HG03571 (cell line): ENCODE measurements around the gene RPL36A.
A peak's percentile ranks its signal among the peaks of the same experiment; 100 is the strongest.

Source experiments
- ATAC-seq: cut with Tn5 transposase; IDR thresholded peaks from one replicate; pipeline ENCODE4 v1.9.1; 2021; ENCODE audit not compliant: unreplicated experiment

The RPL36A gene

DNA sequence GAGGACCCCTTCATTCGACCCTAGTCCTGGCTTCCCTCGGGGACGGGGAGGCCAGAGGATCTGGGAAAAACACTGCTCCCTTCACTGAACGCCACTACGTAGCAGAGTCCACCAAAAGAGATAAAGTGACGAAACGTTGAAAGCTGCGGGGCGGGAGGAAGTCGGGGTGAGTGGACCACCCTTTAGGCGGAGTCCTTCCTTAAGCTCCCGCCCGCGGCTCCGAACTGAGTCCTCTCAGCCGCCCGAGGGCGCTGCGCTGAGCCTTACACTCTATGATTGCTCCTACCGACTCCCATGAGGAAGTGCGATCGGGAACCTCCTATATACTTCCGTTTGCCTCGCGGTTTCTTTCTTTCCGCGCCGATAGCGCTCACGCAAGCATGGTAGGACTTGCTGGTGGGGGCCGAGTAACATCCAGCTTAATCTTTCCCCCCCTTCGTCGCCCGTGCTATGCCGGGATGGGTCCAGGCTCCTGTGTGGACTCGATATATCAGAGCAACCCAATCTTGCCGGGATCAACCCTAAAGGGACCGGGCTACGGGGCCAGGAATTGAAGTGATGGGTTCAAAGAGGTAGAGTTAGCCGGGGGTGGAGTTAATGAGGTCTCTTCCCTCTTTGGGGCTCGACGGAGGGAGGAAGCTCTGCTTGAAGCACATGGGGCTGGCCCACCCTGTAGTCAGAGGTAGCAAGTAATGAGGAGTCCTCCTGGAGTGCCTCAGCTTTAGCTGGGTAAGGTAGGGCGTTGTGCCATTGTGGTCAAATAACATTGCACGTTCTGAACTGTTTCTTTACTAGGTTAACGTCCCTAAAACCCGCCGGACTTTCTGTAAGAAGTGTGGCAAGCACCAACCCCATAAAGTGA, at the start of gene RPL36A:
RPL36A (plus strand) TSS at position 348 of the 862 bp plus-strand sequence; CDS start at position 381, 33 bp downstream.
- ATAC-seq: peak; percentile 82

DNA sequence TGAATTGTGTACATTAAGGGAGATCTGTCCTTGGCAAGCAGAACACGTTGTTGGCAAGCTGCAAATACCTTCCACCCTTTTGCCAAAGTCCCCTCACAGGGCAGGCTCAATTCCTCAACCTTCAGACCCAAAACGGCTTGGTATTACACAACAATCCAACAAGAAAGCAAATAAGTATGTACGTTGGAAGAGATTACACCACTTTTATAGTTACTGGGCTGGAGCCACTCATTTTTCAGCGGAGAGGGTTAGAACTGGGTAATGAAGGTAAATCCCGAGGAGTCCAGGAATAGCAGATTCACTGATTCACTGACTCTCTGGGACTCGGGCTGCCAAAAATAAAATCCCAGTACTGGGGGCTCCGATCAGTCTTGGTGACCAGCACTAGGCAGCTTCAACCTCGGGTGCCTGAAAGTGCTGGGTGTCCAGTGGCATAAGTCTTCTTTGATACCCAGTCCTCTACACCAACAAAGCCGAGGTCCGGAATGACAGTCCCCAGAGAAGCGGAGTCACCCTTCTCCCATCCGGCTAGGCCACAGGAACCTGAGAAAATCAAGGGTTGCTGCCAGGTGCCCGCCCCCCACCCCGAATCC, 42.9 kb upstream of the RPL36A start:
- no peak for ATAC-seq

DNA sequence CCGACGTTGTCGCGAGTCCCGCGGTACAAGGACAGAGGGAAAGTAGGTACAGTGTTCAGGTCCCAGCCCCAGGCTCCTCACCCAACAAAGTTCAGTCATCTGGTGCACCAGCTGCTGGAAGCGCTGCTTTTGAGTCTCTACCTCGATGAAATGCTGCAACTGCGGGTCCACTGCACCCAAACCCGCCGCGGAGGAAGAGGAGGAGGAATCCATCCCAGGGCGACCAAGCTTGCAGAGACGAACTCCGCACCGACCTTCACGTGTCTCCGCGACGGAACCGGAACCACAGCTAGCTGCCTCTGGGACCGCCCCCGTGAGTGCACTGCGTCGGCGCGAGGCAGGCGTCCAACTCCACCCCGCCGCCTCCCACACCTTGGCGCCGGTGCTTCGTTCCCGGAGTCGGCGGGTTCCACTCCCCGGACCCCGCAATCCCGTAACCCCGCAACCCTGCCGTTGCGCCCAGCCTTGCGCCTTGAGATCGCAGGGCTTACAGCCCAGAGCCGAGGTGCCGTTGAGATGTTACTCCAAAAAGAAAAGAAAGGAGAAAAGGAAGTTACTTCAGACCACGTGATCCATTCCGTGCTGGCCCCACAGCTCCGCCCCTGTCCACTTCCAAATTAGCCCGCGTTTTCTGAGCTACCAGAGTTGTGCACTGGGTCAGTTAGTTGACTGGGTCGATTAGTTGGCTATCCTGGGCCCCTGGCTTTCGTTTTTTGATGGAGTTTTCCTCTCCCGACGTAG, 42.2 kb upstream of the RPL36A start, which contains the start of gene TIMM8A:
TIMM8A (minus strand) TSS at position 291 of the 741 bp plus-strand sequence; CDS start at position 213, 78 bp downstream.
- peak; percentile 95 for ATAC-seq

DNA sequence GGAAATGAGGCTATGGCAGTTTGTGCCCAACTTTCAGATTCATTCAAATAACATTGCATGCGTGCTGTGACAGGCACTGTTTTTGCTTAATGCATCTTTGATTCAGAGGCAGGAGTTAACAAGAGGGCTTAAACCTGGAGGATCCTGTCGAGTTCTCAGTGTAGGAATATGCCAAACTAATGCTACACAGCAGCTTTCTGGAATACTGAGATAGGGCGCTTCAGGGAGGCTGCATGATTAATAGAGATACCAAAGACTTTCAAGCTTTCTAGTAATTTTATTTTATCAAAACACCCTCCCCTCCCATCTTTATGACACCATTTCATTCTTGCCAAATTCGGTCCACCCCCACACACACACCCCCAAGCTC, 41.6 kb upstream of the RPL36A start:
- ATAC-seq: no peak

DNA sequence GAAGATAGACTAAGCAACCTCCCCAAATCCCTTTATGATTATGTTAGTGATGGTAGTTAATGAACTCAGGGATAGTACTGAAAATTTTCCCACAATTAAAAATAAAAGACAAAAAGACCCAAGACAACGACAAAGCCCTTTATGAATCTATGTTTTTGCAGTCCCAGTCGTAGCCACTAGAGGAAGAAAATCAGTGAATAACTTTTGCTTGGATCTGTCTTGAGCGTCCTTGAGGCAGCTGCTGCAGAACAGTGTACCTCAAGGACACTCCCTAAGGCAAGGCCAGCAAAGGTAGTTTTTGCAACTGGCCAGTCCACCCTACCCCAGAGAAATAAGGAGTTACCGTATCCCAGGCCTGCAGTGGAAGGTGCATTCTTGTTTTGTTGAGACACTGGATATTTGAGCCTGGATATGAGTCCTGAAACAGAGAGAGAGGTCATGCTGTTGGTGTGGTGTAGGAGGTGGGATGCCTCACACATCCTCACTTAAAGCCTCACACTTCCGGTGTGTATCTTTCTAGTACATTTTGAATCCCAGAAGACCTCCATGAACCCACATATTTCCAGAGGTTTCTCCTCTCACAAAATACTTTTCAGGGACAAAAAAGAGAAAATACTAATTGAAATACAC, 33.5 kb upstream of the RPL36A start:
- ATAC-seq: no peak

DNA sequence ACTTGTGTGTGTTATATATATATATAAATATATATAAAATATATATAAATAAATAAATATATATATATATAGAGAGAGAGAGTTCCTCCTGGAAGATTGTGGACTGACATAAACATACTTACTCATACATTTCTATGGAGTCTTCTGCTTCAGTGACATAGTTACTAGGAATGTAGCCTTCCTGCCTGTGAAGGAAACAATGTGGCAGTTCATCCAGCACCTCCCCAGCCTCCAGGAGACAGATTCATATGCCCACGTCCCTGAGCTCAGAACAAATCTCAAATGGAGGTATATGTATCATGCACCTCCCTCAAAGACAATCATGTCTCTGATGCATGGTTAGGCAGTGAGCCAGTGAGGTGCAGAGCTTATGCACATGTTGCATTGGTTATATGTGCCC, 30.8 kb upstream of the RPL36A start:
- ATAC-seq: no peak

DNA sequence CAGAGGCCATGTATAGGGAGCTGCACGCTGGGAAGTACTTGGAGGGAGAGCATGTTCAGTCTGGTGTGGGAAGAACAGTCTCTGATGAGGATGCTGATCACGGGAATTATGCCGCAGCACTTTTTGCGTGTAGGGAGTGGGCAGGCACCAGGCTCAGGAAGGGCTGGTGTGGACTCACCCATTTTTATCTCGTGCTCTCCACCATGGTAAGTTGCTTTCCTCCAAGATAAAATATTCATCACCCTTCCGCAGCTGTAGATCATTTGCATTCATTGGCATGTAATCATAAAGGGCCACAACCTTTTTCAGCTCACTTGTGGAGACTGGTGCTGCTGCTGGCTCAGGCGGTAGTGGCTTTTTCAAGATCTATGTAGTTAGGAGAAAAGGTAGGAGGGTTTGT, 30.4 kb upstream of the RPL36A start:
- ATAC-seq: no peak

DNA sequence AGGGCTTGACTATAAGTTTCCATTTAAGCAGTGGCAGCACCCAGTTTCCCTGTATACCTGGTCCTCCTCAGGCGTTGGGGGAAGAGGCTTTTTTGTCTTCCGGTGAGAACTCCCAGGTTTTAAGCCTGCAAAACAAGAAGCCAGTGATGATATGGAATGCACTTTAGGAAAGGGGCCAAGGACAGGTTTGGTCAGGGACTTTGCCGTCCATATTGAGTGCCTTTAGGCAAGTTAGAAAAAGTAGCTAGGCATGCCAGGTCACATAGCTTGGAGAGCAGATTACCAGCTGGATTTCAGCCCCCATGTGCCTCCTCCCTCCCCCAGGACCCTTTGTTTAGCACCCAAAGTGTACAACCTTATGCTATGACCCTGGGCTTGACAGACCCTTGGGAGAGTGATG, 28.7 kb upstream of the RPL36A start:
- no peak for ATAC-seq

DNA sequence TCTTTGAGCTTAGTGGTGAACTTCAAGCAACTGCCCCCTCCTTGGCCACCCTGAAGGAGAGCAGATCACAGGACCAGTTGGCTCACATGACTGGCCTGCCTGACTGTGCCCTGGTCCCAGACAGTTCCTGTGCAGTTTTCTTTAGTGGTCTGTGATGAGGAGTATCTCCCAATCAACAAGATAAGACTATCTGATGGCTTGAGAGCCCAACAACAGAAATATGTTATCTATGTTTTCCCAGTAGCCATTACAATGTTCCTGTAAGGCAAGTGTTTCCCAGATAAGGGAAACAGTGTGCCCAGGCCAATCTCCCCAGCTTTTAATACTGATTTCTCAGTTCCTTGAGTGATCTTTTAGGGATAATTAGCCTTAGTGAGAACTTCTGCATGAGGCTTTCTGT, 28.1 kb upstream of the RPL36A start:
- ATAC-seq: no peak

DNA sequence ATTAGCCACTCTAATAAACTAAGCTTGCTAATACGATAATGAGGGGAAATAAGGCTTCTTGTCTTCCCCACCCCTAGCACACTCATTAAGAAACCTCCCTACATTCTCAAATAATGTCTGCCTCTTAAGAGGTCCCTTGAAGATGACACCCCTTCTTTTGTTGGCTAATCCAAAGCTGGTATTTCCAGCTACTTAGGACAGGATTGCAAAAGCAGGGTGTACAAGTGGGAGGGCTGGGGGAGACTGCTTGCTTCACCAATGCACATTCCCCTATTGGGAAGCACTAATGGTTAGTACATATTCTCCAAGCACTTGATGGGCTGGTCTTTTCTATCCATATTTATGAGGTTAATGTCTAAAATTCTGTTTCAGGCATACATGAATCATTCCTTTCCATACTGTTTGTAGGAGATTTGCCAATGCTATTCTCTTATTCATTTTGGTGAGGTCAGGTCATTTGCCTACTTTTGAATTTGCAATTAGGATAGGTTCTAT, 25.5 kb upstream of the RPL36A start:
- no peak for ATAC-seq

DNA sequence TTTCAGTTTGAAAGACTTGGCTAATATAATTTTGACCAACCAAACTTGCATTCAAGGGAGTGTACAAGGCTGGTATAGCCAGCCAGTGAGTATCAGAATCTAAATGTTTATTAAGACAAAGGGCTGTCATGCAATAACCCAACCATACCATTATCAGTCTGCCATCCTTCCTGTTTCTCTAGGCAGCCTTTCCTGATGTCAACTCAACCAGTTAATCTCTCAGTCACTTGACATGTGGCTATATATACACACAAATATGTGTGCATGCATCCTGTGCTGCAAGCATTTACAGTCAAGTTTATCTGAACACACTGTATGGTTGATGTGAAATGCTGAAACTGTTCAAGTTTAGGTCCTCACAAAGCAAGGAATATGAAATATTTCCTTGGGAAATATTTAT, 22.0 kb upstream of the RPL36A start:
- ATAC-seq: no peak

DNA sequence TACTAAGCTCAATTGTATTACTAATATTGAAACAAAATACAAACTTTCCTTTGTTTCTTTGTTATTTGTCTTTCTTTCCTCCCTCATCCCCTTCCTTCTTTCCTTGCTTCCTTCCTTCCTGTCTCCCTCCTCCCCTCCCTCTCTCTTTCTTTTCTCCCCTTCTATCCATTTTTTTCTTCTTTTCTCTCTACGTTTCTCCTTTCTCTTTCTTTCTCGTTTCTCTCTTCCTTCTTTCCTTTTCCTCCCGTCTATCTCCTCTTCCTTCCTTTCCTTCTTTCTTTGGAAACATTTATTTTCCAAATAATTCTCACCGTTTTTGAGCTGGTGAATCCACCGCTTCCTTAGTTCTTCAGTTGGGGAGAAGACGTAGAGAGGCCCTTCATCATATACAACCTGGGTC, 21.1 kb upstream of the RPL36A start:
- ATAC-seq: no peak

DNA sequence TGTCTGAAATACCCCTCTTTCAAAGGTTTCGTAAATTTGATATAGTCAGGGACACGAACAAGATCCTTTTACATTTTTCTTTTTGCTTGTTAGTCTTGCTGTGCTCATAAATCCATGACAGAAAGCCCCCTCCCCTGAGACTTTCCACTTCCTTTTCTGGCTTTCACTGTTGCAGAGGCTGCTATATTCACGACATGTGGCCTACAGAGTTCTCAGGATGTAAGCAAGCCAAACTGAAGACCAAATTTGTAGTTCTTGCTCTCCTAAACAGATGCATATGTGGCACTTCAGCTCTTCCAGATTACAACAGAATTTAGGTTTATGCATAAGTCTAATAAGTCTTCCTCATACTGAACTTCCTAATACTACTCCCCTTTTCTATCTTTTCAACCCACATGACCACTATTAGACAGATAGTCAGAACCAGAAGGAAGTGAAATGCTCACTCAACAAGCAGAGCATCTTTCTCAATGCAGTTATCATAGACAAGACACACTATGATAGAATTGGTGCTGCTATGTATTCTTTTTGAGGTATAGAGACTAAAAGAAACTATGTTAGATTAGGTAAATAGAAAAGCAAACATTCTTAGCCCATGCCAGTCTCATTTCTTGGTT, 19.8 kb upstream of the RPL36A start:
- peak; percentile 78 for ATAC-seq

DNA sequence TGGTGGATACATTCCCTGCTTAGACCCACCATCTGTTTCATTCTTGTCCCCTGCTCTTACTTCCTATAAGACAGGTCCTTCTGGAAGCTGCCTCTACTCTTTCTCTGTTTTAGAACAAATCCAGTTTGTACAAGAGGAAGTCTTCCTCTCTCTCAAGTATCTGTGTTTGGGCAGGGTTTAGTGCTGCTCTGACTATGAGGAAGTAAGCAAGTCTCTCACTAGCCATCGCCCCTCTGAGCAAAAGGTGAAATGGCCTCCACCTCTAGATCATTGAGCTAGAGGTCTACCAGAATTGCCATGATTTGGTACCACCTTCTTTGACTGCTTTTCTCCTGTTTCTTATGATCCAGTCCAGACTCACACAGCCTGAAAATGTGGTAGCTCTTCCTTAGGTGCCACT, 13.3 kb upstream of the RPL36A start:
- no peak for ATAC-seq

DNA sequence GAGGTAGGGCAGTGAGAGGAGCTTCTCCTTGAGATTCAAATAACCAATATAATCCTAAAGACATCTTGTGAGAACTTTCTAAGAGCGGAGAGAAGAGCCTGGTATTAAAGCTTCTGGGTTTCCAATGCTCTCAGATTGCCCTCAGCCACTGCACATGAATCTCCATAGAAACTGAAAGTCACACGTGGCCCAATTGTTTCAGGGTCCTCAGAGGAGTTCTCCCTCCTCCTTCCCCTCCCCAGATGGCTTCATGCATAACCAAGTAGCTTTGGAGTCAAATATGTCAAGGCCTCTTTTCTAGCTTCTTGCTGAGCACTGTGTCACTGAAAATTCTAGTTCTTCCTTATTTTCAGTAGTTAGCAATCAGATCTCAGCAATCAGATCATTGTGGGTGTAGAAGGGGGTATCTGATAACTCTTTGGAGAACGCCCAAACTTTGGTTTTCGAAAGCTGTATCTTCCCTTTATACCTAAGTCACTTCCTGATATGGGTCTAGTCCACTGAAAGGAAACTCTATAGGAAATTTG, 7.1 kb upstream of the RPL36A start:
- peak; percentile 70 for ATAC-seq

DNA sequence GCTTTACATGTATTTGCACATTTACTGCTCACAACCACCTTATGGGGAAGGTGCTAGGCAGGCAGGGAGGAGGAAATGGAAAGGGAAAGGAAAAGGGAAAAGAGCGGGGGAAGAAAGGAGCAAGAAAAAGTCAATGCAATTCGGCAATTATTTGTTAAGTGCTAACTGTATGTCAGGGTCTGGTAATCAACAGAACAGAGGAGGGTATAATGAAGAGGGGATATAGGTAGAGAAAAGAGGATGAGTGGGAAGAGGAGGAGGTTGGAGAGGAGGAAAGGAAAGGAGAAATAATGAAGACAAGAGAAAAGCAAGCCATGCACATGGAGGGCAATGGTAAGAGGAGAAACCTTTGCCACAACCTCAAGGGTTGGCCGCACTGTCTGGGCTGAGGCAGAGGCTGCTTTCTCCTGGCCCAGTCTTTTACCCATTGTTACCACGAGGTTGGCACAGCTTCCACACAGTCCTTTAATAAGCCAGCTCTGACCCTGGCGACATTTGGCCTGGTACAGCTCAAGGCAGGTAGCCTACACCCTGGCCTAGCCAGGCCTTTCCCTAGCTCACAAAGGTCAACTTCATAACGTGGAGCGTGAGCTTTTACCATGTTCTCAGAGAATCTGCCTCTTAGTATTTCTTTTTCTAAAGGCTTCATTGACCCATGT, 5.7 kb upstream of the RPL36A start:
- ATAC-seq: no peak

DNA sequence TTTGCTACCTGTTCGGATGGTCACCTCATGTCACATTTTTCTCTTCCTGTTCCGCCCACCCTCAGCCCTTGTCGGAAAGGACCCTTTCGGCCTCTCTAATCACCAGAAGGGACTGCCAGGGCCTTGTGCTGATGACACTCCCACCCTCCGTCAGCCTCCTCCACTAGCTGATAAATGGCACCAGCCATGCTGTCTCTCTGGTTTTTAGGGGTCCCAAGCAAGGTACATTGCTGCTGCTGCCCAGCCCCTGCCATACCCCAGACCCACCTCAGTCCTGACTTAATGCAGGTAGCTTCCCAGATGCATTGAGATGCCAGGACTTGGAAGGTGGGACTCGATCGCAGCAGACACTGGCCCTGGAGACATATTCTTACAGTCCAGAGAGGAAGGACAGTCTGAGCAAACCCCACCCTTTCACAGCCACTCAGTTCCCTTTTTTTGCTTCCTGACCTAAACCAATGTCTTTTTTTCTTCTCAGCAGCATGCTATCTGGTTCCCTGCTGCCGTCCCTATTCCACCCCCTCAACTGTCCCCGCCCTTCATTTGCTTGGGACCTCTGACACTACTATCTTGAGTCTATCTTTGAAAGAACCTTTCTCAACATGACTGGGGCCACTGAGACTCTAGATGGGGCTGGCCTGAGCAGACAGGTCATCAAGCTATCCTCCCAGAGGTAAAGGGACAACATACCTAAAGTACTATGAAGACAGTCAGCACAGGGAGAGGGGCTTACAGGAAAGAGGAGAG, 4.8 kb upstream of the RPL36A start, which contains the start of gene BTK:
BTK (minus strand) TSS at position 397 of the 747 bp plus-strand sequence. CDS start 10,907 bp downstream, outside the sequence.
- ATAC-seq: peak; percentile 56

DNA sequence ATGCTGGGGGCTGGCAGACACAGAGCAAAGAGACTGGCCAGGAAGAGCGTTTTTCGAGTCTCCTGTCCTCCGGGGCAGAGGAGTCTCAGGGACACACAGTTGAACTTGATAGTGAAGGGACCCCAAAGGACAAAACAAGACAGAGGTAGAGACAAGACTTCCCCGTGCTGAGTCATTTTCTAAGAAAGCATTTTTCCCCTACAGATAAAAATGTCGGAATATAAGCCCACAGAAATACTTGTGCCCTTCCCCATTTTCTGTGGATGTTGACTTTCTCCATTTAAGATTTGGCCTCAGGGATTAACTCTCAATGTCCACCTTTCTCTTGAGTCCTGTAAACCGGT, 4.3 kb upstream of the RPL36A start:
- no peak for ATAC-seq

DNA sequence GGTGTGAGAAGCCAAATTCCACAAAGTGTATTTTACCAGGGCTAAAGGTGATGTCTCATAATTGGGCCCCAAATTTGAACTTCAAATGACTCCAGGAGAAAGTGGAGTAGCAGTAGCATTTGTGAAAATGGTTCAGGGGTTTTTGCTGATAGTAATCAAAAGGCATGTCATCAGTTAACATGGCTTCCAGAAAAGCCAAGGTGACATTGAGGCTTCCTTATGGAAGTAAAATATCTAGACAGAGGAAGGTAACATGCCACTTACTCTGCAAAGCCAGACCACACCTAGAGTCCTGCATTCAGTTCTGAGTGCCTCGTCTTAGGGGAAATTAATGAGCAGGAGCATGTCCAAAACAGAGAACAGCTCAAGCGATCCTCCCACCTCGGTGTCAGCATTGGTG, 2.2 kb upstream of the RPL36A start:
- no peak for ATAC-seq
